Caco-2 (cell line): Measurements from ENCODE around the gene ZMYND8. TPM values are rescaled to one million over a fixed set of nuclear protein-coding genes. Genes with fewer than 3 reads are reported as not detected.

ENCODE experiments used
- BruUV-seq: library from RNA; stranded (reverse); fragments of 400-500 nt; replicated peaks from 2 replicates; lab custom pipeline; 2021; lab: Mats Ljungman, UMichigan
- CTCF ChIA-PET: fragments of 300-600 bp; sonication (Branson Sonifier 250); formaldehyde crosslinking; loops from one replicate; lab custom pipeline; 2022; ENCODE audit warnings: antibody characterized with exemption; lab: Charles Lee
- POLR2A ChIA-PET: fragments of 300-600 bp; sonication (Branson Sonifier 250); formaldehyde crosslinking; loops from one replicate; lab custom pipeline; 2022; ENCODE audit warnings: antibody characterized with exemption; lab: Charles Lee
- DNase-seq, 2 experiments: peaks; one replicate each; pipeline versions ENCODE4 v3.0.0 to v3.0.0-alpha.2; 2020 to 2022
- H3K27me3 ChIP-seq: replicated peaks from 2 replicates; pipeline ENCODE4 v1.6.0; 2011; ENCODE audit warnings: low read length; ENCODE audit not compliant: control insufficient read depth, insufficient read depth
- H3K36me3 ChIP-seq: 2 replicates; pipeline ENCODE4 v1.5.1; 2011; ENCODE audit warnings: low read length; ENCODE audit not compliant: control insufficient read depth, insufficient read depth
- H3K4me1 ChIP-seq: fragments of 250-450 bp; sonication (Bioruptor Pico); 2 replicates; pipeline ENCODE4 v1.5.1; 2020; ENCODE audit warnings: mild to moderate bottlenecking
- H3K4me3 ChIP-seq: 2 replicates; pipeline ENCODE4 v1.5.1; 2011; ENCODE audit warnings: low read depth, mild to moderate bottlenecking, control low read depth, low read length
- H3K9me3 ChIP-seq: fragments of 250-450 bp; sonication (Bioruptor Pico); 2 replicates; pipeline ENCODE4 v1.5.1; 2020; ENCODE audit warnings: mild to moderate bottlenecking, moderate library complexity
- H3K27ac Mint-ChIP-seq: one replicate; pipeline ENCODE4 v1.8.0; 2022; ENCODE audit warnings: mixed read lengths; ENCODE audit not compliant: unreplicated experiment
- H3K27me3 Mint-ChIP-seq: one replicate; pipeline ENCODE4 v1.8.0; 2022; ENCODE audit warnings: mixed read lengths; ENCODE audit not compliant: insufficient read depth, unreplicated experiment
- H3K36me3 Mint-ChIP-seq: one replicate; pipeline ENCODE4 v1.8.0; 2022; ENCODE audit warnings: mild to moderate bottlenecking, mixed read lengths; ENCODE audit not compliant: insufficient read depth, unreplicated experiment
- H3K4me1 Mint-ChIP-seq: one replicate; pipeline ENCODE4 v1.8.0; 2022; ENCODE audit warnings: low read depth, mixed read lengths; ENCODE audit not compliant: unreplicated experiment
- H3K4me3 Mint-ChIP-seq: one replicate; pipeline ENCODE4 v1.8.0; 2022; ENCODE audit warnings: mild to moderate bottlenecking, moderate library complexity, mixed read lengths; ENCODE audit not compliant: unreplicated experiment
- H3K9me3 Mint-ChIP-seq: one replicate; pipeline ENCODE4 v1.8.0; 2022; ENCODE audit warnings: mixed read lengths; ENCODE audit not compliant: unreplicated experiment
- CTCF ChIP-seq, 2 experiments: fragments of 200-600 bp in 1 of 2; IDR thresholded peaks; 1 replicate in 1 of 2; 2 replicates in 1 of 2; pipeline versions ENCODE4 v1.5.1 to v1.8.0; 2011 to 2022; ENCODE audit warnings: antibody characterized with exemption in 1 of 2, control low read depth in 1 of 2, inconsistent platforms in 1 of 2, low read depth in 1 of 2, low read length in 1 of 2, mild to moderate bottlenecking in 1 of 2, moderate library complexity in 1 of 2; ENCODE audit not compliant: insufficient read depth in 1 of 2, severe bottlenecking in 1 of 2, unreplicated experiment in 1 of 2
- intact Hi-C: fragments of 100-400 bp; cut with micrococcal nuclease; formaldehyde crosslinking; loops from one replicate; pipeline ENCODE4 v1.10.0; 2022; ENCODE audit not compliant: unreplicated experiment
- total RNA-seq: library from RNA; stranded (reverse); gene quantifications from 2 replicates; pipeline ENCODE4 v1.2.3, GENCODE V29; 2022

Gene ZMYND8
- total RNA-seq, 1 experiment from 2014 or later: 194 TPM

GRCh38 chr20:47263465-47264084 is 92.9 kb downstream of the ZMYND8 start:
- Histone ChIP-seq H3K4me1 (no peaks in the 10 kb centered on the region), H3K4me3 (no peak overlapping the region), H3K9me3 (no peaks in the 10 kb centered on the region), H3K27me3 (no peaks in the 10 kb centered on the region), H3K36me3 (peaks cover 14% of the 10 kb centered on the region)
- POLR2A ChIA-PET: interaction anchor here (0.6 kb wide), 1 partner anchor 64 kb away, joined by 4 read pairs; no protein-coding TSS in a partner anchor
- DNase-seq: no peak
- no peak overlapping the region for H3K4me3 Mint-ChIP-seq
- H3K4me1 Mint-ChIP-seq: peaks cover 15% of the 10 kb centered on the region
- no peak overlapping the region for H3K27ac Mint-ChIP-seq
- no peaks in the 10 kb centered on the region for H3K9me3 Mint-ChIP-seq
- intact Hi-C loops: no loop called here
- no peak for TF ChIP-seq CTCF (IDR thresholded peaks at IDR 0.05; ENCODE audit: insufficient read depth in 1 of 2, low read depth in 1 of 2, low read length in 1 of 2, severe bottlenecking in 1 of 2, unreplicated experiment in 1 of 2)
- no peaks in the 10 kb centered on the region for H3K27me3 Mint-ChIP-seq
- CTCF ChIA-PET: interaction anchor here (0.7 to 1.9 kb wide), 3 partner anchors 58 to 411 kb away, joined by 3 to 7 read pairs (median 3); no protein-coding TSS in a partner anchor
- peaks cover 94% of the 10 kb centered on the region for H3K36me3 Mint-ChIP-seq
- BruUV-seq: no TSS peak

GRCh38 chr20:47263080-47263464 is 93.4 kb downstream of the ZMYND8 start:
- CTCF ChIA-PET: interaction anchor here (0.9 to 1.9 kb wide), 2 partner anchors 58 to 121 kb away, joined by 3 to 7 read pairs; no protein-coding TSS in a partner anchor
- TF ChIP-seq CTCF (IDR thresholded peaks at IDR 0.05; ENCODE audit: insufficient read depth in 1 of 2, low read depth in 1 of 2, low read length in 1 of 2, severe bottlenecking in 1 of 2, unreplicated experiment in 1 of 2): no peak
- peaks cover 94% of the 10 kb centered on the region for H3K36me3 Mint-ChIP-seq
- peaks cover 17% of the 10 kb centered on the region for H3K4me1 Mint-ChIP-seq
- no peak for DNase-seq
- H3K4me3 ChIP-seq: no peak overlapping the region
- no peak overlapping the region for H3K27ac Mint-ChIP-seq
- H3K4me1 ChIP-seq: no peaks in the 10 kb centered on the region
- no TSS peak for BruUV-seq
- H3K36me3 ChIP-seq: peaks cover 15% of the 10 kb centered on the region
- H3K4me3 Mint-ChIP-seq: no peak overlapping the region
- H3K9me3 ChIP-seq: no peaks in the 10 kb centered on the region
- intact Hi-C loops: no loop called here
- POLR2A ChIA-PET: no interaction called here
- H3K27me3 ChIP-seq: no peaks in the 10 kb centered on the region
- no peaks in the 10 kb centered on the region for H3K9me3 Mint-ChIP-seq
- H3K27me3 Mint-ChIP-seq: no peaks in the 10 kb centered on the region

GRCh38 chr20:47262365-47263013 is 94.0 kb downstream of the ZMYND8 start:
- Histone ChIP-seq H3K9me3 (no peaks in the 10 kb centered on the region), H3K36me3 (peaks cover 15% of the 10 kb centered on the region), H3K4me3 (no peak overlapping the region), H3K27me3 (no peaks in the 10 kb centered on the region), H3K4me1 (no peaks in the 10 kb centered on the region)
- Mint-ChIP-seq H3K27me3 (no peaks in the 10 kb centered on the region), H3K27ac (no peak overlapping the region), H3K36me3 (peaks cover 94% of the 10 kb centered on the region), H3K9me3 (no peaks in the 10 kb centered on the region), H3K4me3 (no peak overlapping the region), H3K4me1 (peaks cover 17% of the 10 kb centered on the region)
- POLR2A ChIA-PET: no interaction called here
- CTCF ChIA-PET: interaction anchor here (0.6 to 0.9 kb wide), 2 partner anchors 17 to 57 kb away, joined by 3 read pairs; no protein-coding TSS in a partner anchor
- intact Hi-C loops: no loop called here
- no peak for DNase-seq
- TF ChIP-seq CTCF (IDR thresholded peaks at IDR 0.05; ENCODE audit: insufficient read depth in 1 of 2, low read depth in 1 of 2, low read length in 1 of 2, severe bottlenecking in 1 of 2, unreplicated experiment in 1 of 2): no peak
- no TSS peak for BruUV-seq
